A673 (cell line): ENCODE data around the gene MTHFSD. TPM values are rescaled to one million over a fixed set of nuclear protein-coding genes. Genes with fewer than 3 reads are reported as not detected.

Source experiments
- BruUV-seq: library from RNA; stranded (reverse); fragments of 400-500 nt; replicated peaks from 2 replicates; lab custom pipeline; 2021; lab: Mats Ljungman, UMichigan
- CTCF ChIA-PET: fragments of 300-600 bp; sonication (Branson Sonifier 250); formaldehyde crosslinking; loops from one replicate; lab custom pipeline; 2022; ENCODE audit warnings: antibody characterized with exemption; lab: Charles Lee
- POLR2A ChIA-PET: fragments of 300-600 bp; sonication (Branson Sonifier 250); formaldehyde crosslinking; loops from one replicate; lab custom pipeline; 2022; ENCODE audit warnings: antibody characterized with exemption; ENCODE audit not compliant: low non-redundant PET; lab: Charles Lee
- DNase-seq: peaks from one replicate; pipeline ENCODE4 v3.0.0-alpha.2; 2015; ENCODE audit warnings: low spot score
- H3K27ac ChIP-seq: fragments of 200-600 bp; sonication (generic); 2 replicates; pipeline ENCODE4 v1.5.1; 2016; ENCODE audit warnings: mixed run types, low read depth, mild to moderate bottlenecking, mixed read lengths, antibody characterized with exemption, low read length; ENCODE audit not compliant: poor library complexity, severe bottlenecking
- H3K27me3 ChIP-seq: fragments of 200-600 bp; sonication (generic); replicated peaks from 2 replicates; pipeline ENCODE4 v1.6.1; 2017; ENCODE audit warnings: mixed run types, low read depth, mild to moderate bottlenecking, mixed read lengths, antibody characterized with exemption, low read length; ENCODE audit not compliant: insufficient read depth, poor library complexity
- H3K36me3 ChIP-seq: fragments of 200-600 bp; sonication (generic); 2 replicates; pipeline ENCODE4 v1.6.1; 2016; ENCODE audit warnings: mixed run types, mild to moderate bottlenecking, mixed read lengths, antibody characterized with exemption, low read length; ENCODE audit not compliant: insufficient read depth, poor library complexity, severe bottlenecking
- H3K4me1 ChIP-seq: fragments of 200-600 bp; sonication (generic); 2 replicates; pipeline ENCODE4 v1.6.1; 2017; ENCODE audit warnings: mixed run types, mild to moderate bottlenecking, mixed read lengths, antibody characterized with exemption, low read length; ENCODE audit not compliant: insufficient read depth, poor library complexity, severe bottlenecking
- H3K4me3 ChIP-seq: fragments of 200-600 bp; sonication (generic); 2 replicates; pipeline ENCODE4 v1.5.1; 2016; ENCODE audit warnings: low read depth, mixed run types, mild to moderate bottlenecking, mixed read lengths, low read length; ENCODE audit not compliant: poor library complexity, severe bottlenecking
- H3K9me3 ChIP-seq: fragments of 200-600 bp; sonication (generic); 2 replicates; pipeline ENCODE4 v1.6.1; 2016; ENCODE audit warnings: mixed run types, low read depth, mild to moderate bottlenecking, mixed read lengths, antibody characterized with exemption, low read length; ENCODE audit not compliant: poor library complexity, severe bottlenecking
- CTCF ChIP-seq: fragments of 300-800, 200-600 bp; sonication (generic); conservative IDR thresholded peaks from 2 replicates; pipeline ENCODE4 v1.5.1; 2017; ENCODE audit warnings: low read depth, mild to moderate bottlenecking, antibody characterized with exemption, low read length, moderate library complexity, mixed read lengths
- EZH2 ChIP-seq: fragments of 200-600 bp; sonication (generic); IDR thresholded peaks from 2 replicates; pipeline ENCODE4 v1.6.1; 2017; ENCODE audit warnings: borderline replicate concordance, low read depth, mild to moderate bottlenecking, mixed read lengths, antibody characterized with exemption, low read length; ENCODE audit not compliant: poor library complexity, severe bottlenecking
- intact Hi-C: fragments of 100-400 bp; cut with micrococcal nuclease; formaldehyde crosslinking; loops from one replicate; pipeline ENCODE4 v1.10.0; 2022; ENCODE audit not compliant: unreplicated experiment
- total RNA-seq: library from RNA; stranded (reverse); gene quantifications from 2 replicates; pipeline ENCODE4 v1.2.3, GENCODE V29; 2021

Gene MTHFSD
- total RNA-seq, 1 experiment from 2014 or later, result 27.5 TPM

DNA sequence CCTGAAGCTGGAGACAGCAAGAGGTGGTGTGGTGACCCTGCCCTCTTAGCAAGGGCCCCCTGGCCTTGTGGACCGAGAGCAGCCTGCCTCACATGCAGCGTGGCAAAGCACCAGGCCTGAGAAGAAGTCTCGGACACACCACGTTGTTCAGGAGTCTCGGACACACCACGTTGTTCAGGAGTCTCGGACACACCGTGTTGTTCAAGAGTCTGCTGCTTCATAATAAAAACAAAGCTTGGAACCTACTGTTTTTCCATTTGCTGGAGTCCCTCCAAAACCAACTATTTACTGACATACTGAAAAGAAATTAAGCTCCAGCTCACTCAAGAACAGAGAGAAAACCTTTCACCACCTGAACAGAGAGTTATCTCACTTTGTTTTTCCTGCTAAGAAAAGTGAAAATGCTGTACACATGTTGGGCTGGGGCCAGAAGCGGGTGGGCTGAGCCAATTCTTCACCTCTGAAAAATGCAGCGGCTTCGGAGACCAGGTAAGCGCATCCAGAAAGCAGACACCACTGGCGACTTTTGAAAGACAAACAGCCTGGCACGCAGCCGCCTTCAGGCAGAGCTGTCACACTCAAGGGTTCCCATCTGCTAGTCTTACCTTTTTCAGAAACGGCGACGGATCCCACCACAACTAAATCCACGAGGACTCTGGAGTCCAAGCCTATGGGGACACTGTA lies 8.9 kb downstream of the MTHFSD start:
- CTCF ChIA-PET, result no interaction called here
- intact Hi-C loops, result no loop called here

DNA sequence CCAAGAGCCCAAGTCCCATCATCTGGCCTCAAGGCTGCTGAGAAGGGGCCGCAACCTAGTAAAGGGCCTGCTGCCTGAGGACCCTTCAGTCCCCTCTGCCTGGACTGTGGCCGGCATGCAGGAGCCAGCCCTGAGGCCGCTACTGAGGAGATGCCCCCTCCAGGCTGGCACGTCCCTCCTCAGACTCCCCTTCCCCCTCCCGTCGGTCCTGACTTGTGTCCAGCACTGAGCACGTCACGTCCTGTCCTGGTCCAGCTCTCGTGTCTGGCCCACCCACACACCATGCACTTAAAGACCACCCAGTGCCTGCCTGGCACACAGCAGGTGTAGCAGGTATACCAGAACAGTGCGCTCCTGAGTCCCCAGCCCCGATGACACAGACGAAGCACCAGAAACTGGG lies 9.6 kb downstream of the MTHFSD start:
- no TSS peak for BruUV-seq
- H3K36me3 ChIP-seq, result peaks cover 15% of the 10 kb centered on the region
- POLR2A ChIA-PET, result no interaction called here

More for the DNA sequence above, 8.9 kb downstream of the MTHFSD start:
- Histone ChIP-seq H3K36me3 (peaks cover 9% of the 10 kb centered on the region), H3K4me1 (no peaks in the 10 kb centered on the region), H3K4me3 (no peak overlapping the region), H3K27me3 (no peaks in the 10 kb centered on the region), H3K27ac (no peak overlapping the region), H3K9me3 (no peaks in the 10 kb centered on the region)
- BruUV-seq, result no TSS peak
- TF ChIP-seq EZH2 (no peak), CTCF (no peak)
- POLR2A ChIA-PET, result no interaction called here
- no peak for DNase-seq

More for the DNA sequence above, 9.6 kb downstream of the MTHFSD start:
- no peak for DNase-seq
- H3K27ac ChIP-seq, result no peak overlapping the region
- no peaks in the 10 kb centered on the region for H3K9me3 ChIP-seq
- CTCF ChIA-PET, result no interaction called here
- TF ChIP-seq EZH2 (no peak), CTCF (no peak)
- H3K4me1 ChIP-seq, result no peaks in the 10 kb centered on the region
- H3K4me3 ChIP-seq, result no peak overlapping the region
- intact Hi-C loops, result no loop called here
- H3K27me3 ChIP-seq, result no peaks in the 10 kb centered on the region
